HL-60 (cell line): ENCODE results near the gene COL23A1.

Experiments
- DNase-seq, 2 experiments: peaks; one replicate each; pipeline ENCODE4 v3.0.0-alpha.2; 2010 to 2020; ENCODE audit warnings: low read depth in 1 of 2, low spot score in 1 of 2
- H3K27ac ChIP-seq: fragments of 250-450 bp; sonication (Bioruptor Pico); replicated peaks from 2 replicates; pipeline ENCODE4 v1.5.1; 2020; ENCODE audit warnings: mild to moderate bottlenecking, moderate library complexity
- H3K27me3 ChIP-seq: fragments of 250-450 bp; sonication (Bioruptor Pico); 2 replicates; pipeline ENCODE4 v1.5.1; 2021; ENCODE audit warnings: mild to moderate bottlenecking, moderate library complexity; ENCODE audit not compliant: insufficient read depth, poor library complexity, severe bottlenecking
- H3K4me3 ChIP-seq: replicated peaks from 2 replicates; pipeline ENCODE4 v1.5.1; 2011; ENCODE audit warnings: mild to moderate bottlenecking, control low read depth, low read length; ENCODE audit not compliant: insufficient read depth
- GABPA ChIP-seq: IDR thresholded peaks from 2 replicates; pipeline ENCODE4 v1.6.1; 2012; ENCODE audit warnings: low read depth
- POLR2AphosphoS5 ChIP-seq: IDR thresholded peaks from 2 replicates; pipeline ENCODE4 v1.6.1; 2012; ENCODE audit warnings: low read depth
- SPI1 ChIP-seq: IDR thresholded peaks from 2 replicates; pipeline ENCODE4 v1.6.1; 2012; ENCODE audit warnings: low read depth, mild to moderate bottlenecking, borderline replicate concordance
- TF ChIP-seq, protein P1 (sequence below): IDR thresholded peaks from one replicate; pipeline ENCODE4 v1.5.1; 2011; ENCODE audit warnings: low read length, control low read depth, inconsistent platforms; ENCODE audit not compliant: insufficient read depth
- TF ChIP-seq, protein P2 (sequence below): IDR thresholded peaks from 2 replicates; pipeline ENCODE4 v1.6.1; 2012; ENCODE audit warnings: low read depth; ENCODE audit not compliant: insufficient replicate concordance

The COL23A1 gene

DNA sequence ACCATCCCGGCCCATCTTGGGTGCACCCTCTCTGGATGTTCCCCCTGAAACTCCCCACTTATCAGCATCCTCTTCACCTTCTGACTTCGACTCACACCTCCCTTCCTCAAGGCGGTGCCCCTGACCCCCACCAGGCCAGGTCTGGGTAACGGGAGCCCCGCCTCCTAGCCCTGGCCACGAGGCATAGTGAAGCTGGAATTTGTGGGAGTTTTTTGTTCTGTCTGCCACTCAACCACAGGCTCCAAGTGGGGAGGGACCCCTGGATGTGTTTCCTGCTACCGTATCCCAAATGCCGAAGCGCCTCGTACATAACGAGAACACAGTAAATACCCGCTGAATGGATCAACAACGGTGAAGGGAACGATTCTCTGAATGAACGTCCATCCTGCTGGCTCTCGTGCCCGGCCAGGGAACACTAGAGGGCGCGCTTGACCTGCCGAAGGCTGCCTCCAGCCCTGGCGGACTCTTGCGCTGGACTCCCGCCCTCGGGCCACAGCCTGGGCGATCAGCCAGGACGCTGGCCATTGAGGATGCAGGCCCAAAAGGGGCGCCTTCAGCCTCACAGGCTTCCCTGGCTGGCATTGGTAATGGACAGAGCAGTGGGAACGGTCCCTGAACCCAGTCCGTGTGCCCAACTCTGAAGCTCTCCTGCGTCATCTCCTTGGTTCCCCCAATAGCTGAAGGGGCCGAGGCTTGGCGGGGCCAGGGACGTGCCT lies 310.3 kb downstream of the COL23A1 start:
- Histone ChIP-seq H3K4me3 (no peak overlapping the region), H3K27me3 (no peaks in the 10 kb centered on the region), H3K27ac (no peak overlapping the region)
- TF ChIP-seq, protein P1, sequence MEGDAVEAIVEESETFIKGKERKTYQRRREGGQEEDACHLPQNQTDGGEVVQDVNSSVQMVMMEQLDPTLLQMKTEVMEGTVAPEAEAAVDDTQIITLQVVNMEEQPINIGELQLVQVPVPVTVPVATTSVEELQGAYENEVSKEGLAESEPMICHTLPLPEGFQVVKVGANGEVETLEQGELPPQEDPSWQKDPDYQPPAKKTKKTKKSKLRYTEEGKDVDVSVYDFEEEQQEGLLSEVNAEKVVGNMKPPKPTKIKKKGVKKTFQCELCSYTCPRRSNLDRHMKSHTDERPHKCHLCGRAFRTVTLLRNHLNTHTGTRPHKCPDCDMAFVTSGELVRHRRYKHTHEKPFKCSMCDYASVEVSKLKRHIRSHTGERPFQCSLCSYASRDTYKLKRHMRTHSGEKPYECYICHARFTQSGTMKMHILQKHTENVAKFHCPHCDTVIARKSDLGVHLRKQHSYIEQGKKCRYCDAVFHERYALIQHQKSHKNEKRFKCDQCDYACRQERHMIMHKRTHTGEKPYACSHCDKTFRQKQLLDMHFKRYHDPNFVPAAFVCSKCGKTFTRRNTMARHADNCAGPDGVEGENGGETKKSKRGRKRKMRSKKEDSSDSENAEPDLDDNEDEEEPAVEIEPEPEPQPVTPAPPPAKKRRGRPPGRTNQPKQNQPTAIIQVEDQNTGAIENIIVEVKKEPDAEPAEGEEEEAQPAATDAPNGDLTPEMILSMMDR: peak; percentile 87
- 0 out of 2 replicates have a peak, but pooled peaks have one; percentile 54 for TF ChIP-seq POLR2AphosphoS5
- TF ChIP-seq SPI1: no peak
- TF ChIP-seq GABPA: no peak
- TF ChIP-seq, protein P2, sequence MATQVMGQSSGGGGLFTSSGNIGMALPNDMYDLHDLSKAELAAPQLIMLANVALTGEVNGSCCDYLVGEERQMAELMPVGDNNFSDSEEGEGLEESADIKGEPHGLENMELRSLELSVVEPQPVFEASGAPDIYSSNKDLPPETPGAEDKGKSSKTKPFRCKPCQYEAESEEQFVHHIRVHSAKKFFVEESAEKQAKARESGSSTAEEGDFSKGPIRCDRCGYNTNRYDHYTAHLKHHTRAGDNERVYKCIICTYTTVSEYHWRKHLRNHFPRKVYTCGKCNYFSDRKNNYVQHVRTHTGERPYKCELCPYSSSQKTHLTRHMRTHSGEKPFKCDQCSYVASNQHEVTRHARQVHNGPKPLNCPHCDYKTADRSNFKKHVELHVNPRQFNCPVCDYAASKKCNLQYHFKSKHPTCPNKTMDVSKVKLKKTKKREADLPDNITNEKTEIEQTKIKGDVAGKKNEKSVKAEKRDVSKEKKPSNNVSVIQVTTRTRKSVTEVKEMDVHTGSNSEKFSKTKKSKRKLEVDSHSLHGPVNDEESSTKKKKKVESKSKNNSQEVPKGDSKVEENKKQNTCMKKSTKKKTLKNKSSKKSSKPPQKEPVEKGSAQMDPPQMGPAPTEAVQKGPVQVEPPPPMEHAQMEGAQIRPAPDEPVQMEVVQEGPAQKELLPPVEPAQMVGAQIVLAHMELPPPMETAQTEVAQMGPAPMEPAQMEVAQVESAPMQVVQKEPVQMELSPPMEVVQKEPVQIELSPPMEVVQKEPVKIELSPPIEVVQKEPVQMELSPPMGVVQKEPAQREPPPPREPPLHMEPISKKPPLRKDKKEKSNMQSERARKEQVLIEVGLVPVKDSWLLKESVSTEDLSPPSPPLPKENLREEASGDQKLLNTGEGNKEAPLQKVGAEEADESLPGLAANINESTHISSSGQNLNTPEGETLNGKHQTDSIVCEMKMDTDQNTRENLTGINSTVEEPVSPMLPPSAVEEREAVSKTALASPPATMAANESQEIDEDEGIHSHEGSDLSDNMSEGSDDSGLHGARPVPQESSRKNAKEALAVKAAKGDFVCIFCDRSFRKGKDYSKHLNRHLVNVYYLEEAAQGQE: no peak
- peak; percentile 30 to 66 for DNase-seq

DNA sequence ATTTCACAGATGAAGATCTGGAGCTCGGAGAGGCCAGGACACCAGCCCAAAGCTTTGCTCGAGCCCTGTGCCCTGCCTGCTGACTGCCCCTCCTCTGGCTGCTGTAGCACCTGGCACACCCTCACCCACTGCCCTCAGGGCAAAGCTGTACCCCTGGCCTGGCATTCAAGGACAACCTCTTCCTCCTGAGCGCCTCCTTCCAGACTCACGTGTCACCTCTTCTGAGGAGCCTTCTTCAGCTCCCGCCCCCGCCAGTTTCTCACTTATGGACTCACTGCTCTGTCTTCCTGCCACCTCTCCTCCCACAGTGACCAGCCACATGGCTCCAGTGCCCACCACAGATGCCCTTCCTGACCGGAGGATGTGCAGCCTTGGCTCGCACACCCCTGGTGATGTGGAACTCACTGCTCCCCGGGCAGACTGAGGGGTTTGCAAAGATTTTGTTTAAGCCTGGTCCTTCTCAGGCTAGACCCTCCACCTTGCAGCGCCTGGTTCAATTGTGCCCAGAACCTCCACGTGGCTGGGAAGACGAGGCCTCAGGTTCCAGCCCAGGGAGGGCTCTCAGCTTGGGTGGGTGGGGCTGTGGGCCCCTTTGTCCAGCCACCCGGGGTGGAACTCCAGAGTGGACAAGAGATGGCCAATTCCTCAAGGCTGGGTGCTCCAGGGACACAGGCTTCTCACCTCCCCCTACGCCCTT lies 311.0 kb downstream of the COL23A1 start:
- Histone ChIP-seq H3K4me3 (no peak overlapping the region), H3K27ac (no peak overlapping the region), H3K27me3 (no peaks in the 10 kb centered on the region)
- DNase-seq: no peak
- TF ChIP-seq, protein P2: no peak
- TF ChIP-seq GABPA: no peak
- TF ChIP-seq, protein P1: no peak
- TF ChIP-seq POLR2AphosphoS5: no peak
- no peak for TF ChIP-seq SPI1

DNA sequence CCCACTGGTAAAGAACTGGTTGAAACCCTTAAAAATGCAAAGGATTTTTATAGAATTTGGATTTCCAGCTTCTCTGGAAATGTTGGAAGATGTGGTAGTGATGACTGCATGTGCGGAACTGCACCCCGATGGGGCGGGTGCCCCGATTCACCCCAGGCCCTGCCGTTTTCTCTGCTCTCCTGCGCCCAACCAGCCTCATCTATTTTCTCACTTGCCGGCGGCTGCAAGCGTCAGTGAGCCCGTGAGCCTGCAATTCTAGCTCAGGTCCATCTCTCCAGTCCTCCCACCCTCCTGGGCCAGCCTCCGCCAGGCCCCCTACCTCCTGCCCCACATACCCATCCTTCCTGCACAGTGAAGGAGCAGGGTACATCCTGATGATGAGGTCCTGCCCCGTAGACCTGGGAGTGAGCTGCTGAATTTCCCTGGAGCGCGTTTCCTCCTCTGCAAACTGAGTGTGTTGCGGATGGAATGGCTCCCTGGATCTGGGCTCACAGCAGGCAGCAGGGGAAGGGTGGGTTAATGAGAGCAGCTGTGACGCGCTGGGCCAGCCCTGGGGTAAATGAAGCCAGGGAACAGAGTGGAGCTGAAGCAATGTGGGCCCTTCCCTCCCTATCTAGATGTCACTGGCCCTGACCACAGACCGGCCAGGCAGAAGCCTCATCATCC lies 311.7 kb downstream of the COL23A1 start:
- Histone ChIP-seq H3K4me3 (no peak overlapping the region), H3K27me3 (no peaks in the 10 kb centered on the region), H3K27ac (no peak overlapping the region)
- DNase-seq: no peak
- TF ChIP-seq GABPA: no peak
- no peak for TF ChIP-seq SPI1
- TF ChIP-seq, protein P1: no peak
- TF ChIP-seq, protein P2: no peak
- no peak for TF ChIP-seq POLR2AphosphoS5
